SK-N-SH (cell line): ENCODE data around the gene GNA14. TPM values are rescaled to one million over a fixed set of nuclear protein-coding genes. Genes with fewer than 3 reads are reported as not detected.

Source experiments
- CTCF ChIA-PET: fragments of 300-600, 350-600 bp; formaldehyde crosslinking; extraction: SDS; loops from one replicate; lab custom pipeline; 2021; lab: Yijun Ruan, JAX
- POLR2A ChIA-PET: fragments of 350-600 bp; sonication (Branson Sonifier 250); formaldehyde crosslinking; extraction: SDS; loops from one replicate; lab custom pipeline; 2020; ENCODE audit warnings: antibody characterized with exemption, inconsistent platforms; lab: Yijun Ruan, JAX
- DNase-seq: peaks from one replicate; pipeline ENCODE4 v3.0.0; 2012
- H2AFZ ChIP-seq: fragments of 200-600 bp; sonication (generic); 2 replicates; pipeline ENCODE4 v1.8.1; 2016; ENCODE audit warnings: antibody characterized with exemption, mild to moderate bottlenecking, low read depth
- H3F3A ChIP-seq: fragments of 200-600 bp; sonication (generic); replicated peaks from 2 replicates; pipeline ENCODE3; 2016; ENCODE audit warnings: antibody characterized with exemption, mild to moderate bottlenecking; ENCODE audit not compliant: insufficient read depth
- H3K27ac ChIP-seq, 2 experiments: fragments of 200-500 bp in 1 of 2; fragments of 200-600 bp in 1 of 2; sonication (Bioruptor generic) in 1 of 2; sonication (generic), shearing (Covaris generic) in 1 of 2; 2 replicates each; pipeline versions ENCODE4 v1.5.1 to v1.6.1; 2014 to 2016; ENCODE audit warnings: low read depth in 2 of 2, inconsistent platforms in 1 of 2, low read length in 1 of 2, mild to moderate bottlenecking in 1 of 2, mixed read lengths in 1 of 2
- H3K27me3 ChIP-seq: fragments of 200-600 bp; sonication (generic), shearing (Covaris generic); 2 replicates; pipeline ENCODE4 v1.6.1; 2016; ENCODE audit warnings: mixed run types; ENCODE audit not compliant: insufficient read depth
- H3K36me3 ChIP-seq, 2 experiments: fragments of 200-500 bp in 1 of 2; fragments of 200-600 bp in 1 of 2; sonication (Bioruptor generic) in 1 of 2; sonication (generic) in 1 of 2; replicated peaks in 1 of 2; 2 replicates each; pipeline versions ENCODE3 to v1.5.1; 2014 to 2016; ENCODE audit warnings: low read length in 1 of 2, mild to moderate bottlenecking in 1 of 2; ENCODE audit not compliant: insufficient read depth in 2 of 2, control insufficient read depth in 1 of 2
- H3K4me1 ChIP-seq, 2 experiments: fragments of 200-500 bp in 1 of 2; fragments of 200-600 bp in 1 of 2; sonication (Bioruptor generic) in 1 of 2; sonication (generic), shearing (Covaris generic) in 1 of 2; 2 replicates each; pipeline versions ENCODE4 v1.5.1 to v1.6.1; 2014 to 2016; ENCODE audit warnings: low read depth in 1 of 2, low read length in 1 of 2, mixed run types in 1 of 2; ENCODE audit not compliant: insufficient read depth in 2 of 2, control insufficient read depth in 1 of 2
- H3K4me2 ChIP-seq: fragments of 200-600 bp; sonication (generic), shearing (Covaris generic); 2 replicates; pipeline ENCODE4 v1.6.1; 2017; ENCODE audit warnings: mixed run types
- H3K4me3 ChIP-seq, 2 experiments: fragments of 200-500 bp in 1 of 2; fragments of 200-600 bp in 1 of 2; sonication (Bioruptor generic) in 1 of 2; sonication (generic), shearing (Covaris generic) in 1 of 2; 2 replicates each; pipeline versions ENCODE4 v1.5.1 to v1.8.1; 2014 to 2016; ENCODE audit warnings: low read depth in 2 of 2, inconsistent platforms in 1 of 2, low read length in 1 of 2, mild to moderate bottlenecking in 1 of 2, mixed read lengths in 1 of 2, moderate library complexity in 1 of 2
- H3K79me2 ChIP-seq: fragments of 200-600 bp; sonication (generic); 2 replicates; pipeline ENCODE4 v1.8.1; 2017; ENCODE audit warnings: mild to moderate bottlenecking; ENCODE audit not compliant: insufficient read depth
- H3K9ac ChIP-seq: fragments of 200-600 bp; sonication (generic); 2 replicates; pipeline ENCODE4 v1.6.1; 2017; ENCODE audit warnings: mixed run types
- H3K9me2 ChIP-seq: fragments of 200-600 bp; sonication (generic); 2 replicates; pipeline ENCODE4 v1.6.1; 2017; ENCODE audit warnings: mixed run types
- H3K9me3 ChIP-seq: fragments of 200-600 bp; sonication (generic); 2 replicates; pipeline ENCODE4 v1.6.1; 2017; ENCODE audit warnings: mixed run types, mild to moderate bottlenecking, moderate library complexity
- H4K20me1 ChIP-seq: fragments of 200-600 bp; sonication (generic); 2 replicates; pipeline ENCODE4 v1.6.1; 2017; ENCODE audit warnings: mild to moderate bottlenecking, mixed run types; ENCODE audit not compliant: insufficient read depth
- CHD2 ChIP-seq: fragments of 150-350 bp; IDR thresholded peaks from 2 replicates; pipeline ENCODE4 v1.6.1; 2018; ENCODE audit warnings: low read length; ENCODE audit not compliant: partially characterized antibody
- ELF1 ChIP-seq: IDR thresholded peaks from 2 replicates; pipeline ENCODE4 v1.4.0; 2012
- EP300 ChIP-seq, 2 experiments: IDR thresholded peaks; 2 replicates each; pipeline versions ENCODE4 v1.4.0 to v1.6.1; 2012; ENCODE audit warnings: borderline replicate concordance in 1 of 2, low read depth in 1 of 2, low read length in 1 of 2
- EZH2phosphoT487 ChIP-seq: fragments of 200-600 bp; sonication (generic); IDR thresholded peaks from 2 replicates; pipeline ENCODE4 v1.6.1; 2017; ENCODE audit warnings: low read depth, mixed run types, mild to moderate bottlenecking, antibody characterized with exemption, moderate library complexity, borderline replicate concordance
- FOSL2 ChIP-seq: IDR thresholded peaks from 2 replicates; pipeline ENCODE4 v1.4.0; 2012; ENCODE audit warnings: low read depth, mild to moderate bottlenecking, moderate library complexity, borderline replicate concordance
- GABPA ChIP-seq: IDR thresholded peaks from 2 replicates; pipeline ENCODE4 v1.4.0; 2012; ENCODE audit warnings: low read depth, mild to moderate bottlenecking
- JUND ChIP-seq: IDR thresholded peaks from 2 replicates; pipeline ENCODE4 v1.4.0; 2012
- MEF2A ChIP-seq: IDR thresholded peaks from 2 replicates; pipeline ENCODE4 v1.4.0; 2012; ENCODE audit warnings: low read depth, borderline replicate concordance
- NFIC ChIP-seq: IDR thresholded peaks from 2 replicates; pipeline ENCODE4 v1.4.0; 2012; ENCODE audit warnings: borderline replicate concordance
- PBX3 ChIP-seq: IDR thresholded peaks from 2 replicates; pipeline ENCODE4; 2012
- RCOR1 ChIP-seq: fragments of 150-350 bp; IDR thresholded peaks from 2 replicates; pipeline ENCODE4 v1.6.1; 2017; ENCODE audit warnings: antibody characterized with exemption, low read length
- REST ChIP-seq: IDR thresholded peaks from 2 replicates; pipeline ENCODE4 v1.6.1; 2012; ENCODE audit warnings: mild to moderate bottlenecking, low read depth, low read length, moderate library complexity
- TAF1 ChIP-seq: IDR thresholded peaks from 2 replicates; pipeline ENCODE4 v1.6.1; 2012; ENCODE audit warnings: low read depth, mild to moderate bottlenecking, low read length, moderate library complexity, borderline replicate concordance
- TEAD4 ChIP-seq: IDR thresholded peaks from 2 replicates; pipeline ENCODE4 v1.4.0; 2012; ENCODE audit warnings: mild to moderate bottlenecking, borderline replicate concordance; ENCODE audit not compliant: insufficient read depth
- WGBS: methylation state at CpG from one replicate; pipeline ENCODE4 v1.1.6; 2017; ENCODE audit warnings: low lambda C conversion rate; 5-methylcytosine and 5-hydroxymethylcytosine counted together
- polyA plus RNA-seq, 3 experiments: library from polyadenylated mRNA; depleted of rRNA; stranded (reverse); fragments of >200 nt; gene quantifications; 2 replicates each; pipeline ENCODE4 v1.2.3, GENCODE V29; 2012

GNA14 gene
- polyA plus RNA-seq, 1 of the 3 experiments (the other 2 are of a cell fraction) = 0.15 TPM

GRCh38 chr9:77651203-77651602 is 3.1 kb upstream of the GNA14 start:
- ChIA-PET POLR2A (no interaction called here), CTCF (interaction anchor here (1.6 kb wide), 1 partner anchor 15 kb away, joined by 3 read pairs; no protein-coding TSS in a partner anchor)
- H3F3A ChIP-seq = no peaks in the 10 kb centered on the region
- no peak for DNase-seq
- TF ChIP-seq JUND (no peak), EZH2phosphoT487 (no peak), CHD2 (no peak), REST (no peak), EP300 (IDR thresholded peaks at IDR 0.05; ENCODE audit: borderline replicate concordance in 1 of 2, low read depth in 1 of 2, low read length in 1 of 2) (no peak), GABPA (no peak), MEF2A (no peak), RCOR1 (no peak), ELF1 (no peak), TEAD4 (no peak), NFIC (no peak), PBX3 (no peak), FOSL2 (no peak), TAF1 (no peak)
- H3K36me3 ChIP-seq = no peaks in the 10 kb centered on the region
- H3K4me3 ChIP-seq = no peak overlapping the region
- H3K4me2 ChIP-seq = no peak overlapping the region
- H3K9ac ChIP-seq = no peak overlapping the region
- H2AFZ ChIP-seq = no peak overlapping the region
- no peaks in the 10 kb centered on the region for H3K9me2 ChIP-seq
- H4K20me1 ChIP-seq = no peaks in the 10 kb centered on the region
- 75% methylated on average over 3 of the region's 3 CpGs for WGBS
- no peak overlapping the region for H3K27ac ChIP-seq
- no peaks in the 10 kb centered on the region for H3K27me3 ChIP-seq
- no peaks in the 10 kb centered on the region for H3K4me1 ChIP-seq
- H3K79me2 ChIP-seq = no peaks in the 10 kb centered on the region
- H3K9me3 ChIP-seq = no peaks in the 10 kb centered on the region
